Measurements from ENCODE around the gene INO80.

The INO80 gene

DNA sequence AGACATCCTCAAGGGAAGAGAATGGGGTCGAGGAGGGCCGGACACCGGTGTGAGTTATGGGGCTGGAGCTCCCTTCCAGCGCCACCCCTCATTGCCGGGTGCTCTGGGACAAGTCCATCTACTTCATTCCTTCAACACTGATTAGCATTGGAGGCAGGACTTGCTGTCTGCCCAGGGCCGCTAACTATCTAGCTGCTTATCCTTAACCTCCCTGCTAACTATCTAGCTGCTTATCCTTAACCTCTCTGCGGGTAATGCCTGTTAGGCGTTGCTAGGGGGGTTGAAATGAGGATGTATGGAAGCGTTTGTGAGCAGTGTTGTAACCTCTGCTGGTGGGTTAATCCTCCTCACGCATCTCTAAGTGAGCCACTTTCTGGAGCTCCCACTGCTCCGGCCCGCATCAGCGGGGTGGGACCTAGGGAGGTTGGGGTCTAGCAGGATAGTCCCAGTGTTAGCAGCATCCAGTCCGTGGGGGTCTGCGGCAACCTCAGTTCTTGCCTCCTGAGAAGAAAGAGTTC is 173.7 kb downstream of the INO80 start:
- no peak for DNase-seq

DNA sequence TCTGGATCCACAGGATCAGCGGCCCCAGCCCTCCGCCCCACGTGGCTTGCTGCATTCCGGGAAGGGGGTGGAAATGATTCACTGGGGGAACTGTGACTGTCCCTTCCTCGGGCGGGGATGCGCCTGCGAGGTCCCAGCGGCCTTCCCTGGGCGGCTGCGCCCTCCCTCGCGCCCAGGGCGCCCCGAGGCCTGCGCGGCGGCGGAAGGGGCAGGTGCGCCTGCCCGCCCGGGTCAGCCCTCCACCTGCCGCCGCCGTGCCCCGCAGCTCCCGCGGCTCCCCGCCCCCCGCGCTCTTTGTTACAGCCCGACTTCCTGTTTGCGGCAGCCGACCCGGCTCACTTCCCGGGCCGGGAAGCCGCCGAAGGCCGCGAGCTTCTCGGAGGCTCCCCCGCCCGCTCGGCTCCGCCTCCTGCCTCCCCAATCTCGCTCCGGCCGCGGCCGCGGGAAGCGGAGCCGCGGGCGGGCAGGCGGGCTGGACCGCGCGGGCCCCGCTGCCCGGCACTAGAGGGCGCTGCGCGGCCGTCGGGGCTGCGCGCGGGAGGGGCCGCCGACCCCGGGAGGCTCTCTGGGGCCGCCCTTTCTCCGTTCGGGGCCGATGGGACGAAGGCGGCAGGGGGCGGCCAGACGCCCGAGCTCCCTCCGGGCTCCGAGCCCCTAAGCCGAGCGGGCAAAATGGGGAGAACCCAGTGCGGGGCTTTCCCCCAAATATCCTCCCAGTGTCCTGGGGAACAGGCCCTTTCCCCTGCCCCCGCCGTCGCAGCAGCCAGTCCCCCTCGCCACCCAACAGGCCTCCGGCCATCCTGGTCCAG is 174.3 kb downstream of the INO80 start:
- peak; percentile 74 to 76 for DNase-seq

GRCh38 chr15:40941068-40941527 is 175.0 kb downstream of the INO80 start:
- no peak for DNase-seq

GRCh38 chr15:40940296-40940801 is 175.7 kb downstream of the INO80 start:
- DNase-seq, result no peak

DNA sequence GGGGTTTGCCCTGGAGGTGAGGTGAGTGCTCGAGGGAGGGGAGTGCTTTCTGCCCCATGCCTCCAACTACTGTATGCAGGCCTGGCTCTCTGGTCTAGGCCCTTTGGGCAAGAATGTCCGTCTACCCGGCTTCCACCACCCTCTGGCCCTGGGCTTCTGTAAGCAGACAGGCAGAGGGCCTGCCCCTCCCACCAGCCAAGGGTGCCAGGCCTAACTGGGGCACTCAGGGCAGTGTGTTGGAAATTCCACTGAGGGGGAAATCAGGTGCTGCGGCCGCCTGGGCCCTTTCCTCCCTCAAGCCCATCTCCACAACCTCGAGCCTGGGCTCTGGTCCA is 177.6 kb downstream of the INO80 start:
- DNase-seq, result no peak

DNA sequence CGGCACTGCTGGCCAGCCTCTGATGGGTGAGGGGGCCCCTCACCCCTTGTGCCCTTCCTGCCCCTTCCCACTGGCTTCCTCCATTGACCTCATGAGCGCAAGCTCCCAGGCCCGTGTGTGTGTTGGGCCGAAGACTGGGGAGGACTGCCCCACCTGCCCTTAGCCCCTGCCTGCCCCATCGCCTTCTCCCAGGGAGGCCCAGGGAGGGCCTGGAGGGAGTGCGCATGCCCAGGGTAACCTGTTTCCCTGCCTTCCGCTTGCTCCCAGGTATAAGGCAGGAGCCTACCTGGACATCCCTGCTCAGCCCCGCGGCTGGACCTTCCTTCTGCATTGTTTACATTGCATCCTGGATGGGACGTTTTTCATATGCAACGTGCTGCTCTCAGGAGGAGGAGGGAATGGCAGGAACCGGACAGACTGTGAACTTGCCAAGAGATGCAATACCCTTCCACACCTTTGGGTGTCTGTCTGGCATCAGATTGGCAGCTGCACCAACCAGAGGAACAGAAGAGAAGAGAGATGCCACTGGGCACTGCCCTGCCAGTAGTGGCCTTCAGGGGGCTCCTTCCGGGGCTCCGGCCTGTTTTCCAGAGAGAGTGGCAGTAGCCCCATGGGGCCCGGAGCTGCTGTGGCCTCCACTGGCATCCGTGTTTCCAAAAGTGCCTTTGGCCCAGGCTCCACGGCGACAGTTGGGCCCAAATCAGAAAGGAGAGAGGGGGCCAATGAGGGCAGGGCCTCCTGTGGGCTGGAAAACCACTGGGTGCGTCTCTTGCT is 178.1 kb downstream of the INO80 start:
- peak in 1 of 2 experiments; percentile 36 for DNase-seq

DNA sequence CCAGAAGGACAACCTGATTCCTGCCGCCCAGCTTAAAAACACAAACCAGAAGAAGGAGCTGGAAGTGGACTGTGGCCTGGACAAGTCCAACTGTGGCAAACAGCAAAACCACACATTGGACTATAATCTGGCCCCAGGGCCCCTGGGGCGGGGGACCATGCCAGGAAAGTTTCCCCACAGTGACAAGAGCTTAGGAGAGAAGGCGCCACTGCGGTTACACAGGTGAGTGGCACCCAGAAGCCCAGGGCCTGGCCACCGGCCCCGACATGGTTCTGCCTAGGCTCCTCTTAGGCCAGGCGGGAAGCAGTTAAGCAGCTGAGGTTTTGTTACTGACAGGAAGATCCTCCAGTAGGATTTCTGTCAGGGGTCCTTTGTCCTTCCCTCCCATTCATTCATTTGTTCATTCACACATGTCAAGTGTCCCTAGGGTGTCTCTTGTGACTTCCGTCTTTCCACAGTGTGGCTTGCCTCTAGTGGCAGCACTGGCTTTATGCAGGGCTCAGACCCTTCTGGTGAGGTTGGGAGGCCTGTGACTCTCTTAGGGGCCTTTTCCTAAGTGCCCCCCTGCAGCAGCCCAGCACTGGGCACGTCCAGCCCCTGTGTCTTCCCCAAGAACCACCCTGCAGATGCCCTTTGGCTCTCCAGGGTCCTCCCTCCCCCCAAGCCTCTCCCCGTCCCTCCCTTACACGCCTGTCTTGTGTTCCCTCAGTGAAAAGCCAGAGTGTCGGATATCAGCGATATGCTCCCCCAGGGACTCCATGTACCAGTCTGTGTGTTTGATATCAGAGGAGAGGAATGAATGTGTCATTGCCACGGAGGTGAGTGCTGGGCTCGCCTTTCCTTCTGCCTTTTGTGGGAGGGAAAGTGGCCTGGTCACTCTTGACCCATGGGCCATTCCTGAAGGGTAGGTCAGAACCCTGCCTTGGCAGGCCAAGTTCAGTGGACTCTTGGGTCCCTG is 179.1 kb downstream of the INO80 start:
- DNase-seq, result peak in 1 of 2 experiments; percentile 8

DNA sequence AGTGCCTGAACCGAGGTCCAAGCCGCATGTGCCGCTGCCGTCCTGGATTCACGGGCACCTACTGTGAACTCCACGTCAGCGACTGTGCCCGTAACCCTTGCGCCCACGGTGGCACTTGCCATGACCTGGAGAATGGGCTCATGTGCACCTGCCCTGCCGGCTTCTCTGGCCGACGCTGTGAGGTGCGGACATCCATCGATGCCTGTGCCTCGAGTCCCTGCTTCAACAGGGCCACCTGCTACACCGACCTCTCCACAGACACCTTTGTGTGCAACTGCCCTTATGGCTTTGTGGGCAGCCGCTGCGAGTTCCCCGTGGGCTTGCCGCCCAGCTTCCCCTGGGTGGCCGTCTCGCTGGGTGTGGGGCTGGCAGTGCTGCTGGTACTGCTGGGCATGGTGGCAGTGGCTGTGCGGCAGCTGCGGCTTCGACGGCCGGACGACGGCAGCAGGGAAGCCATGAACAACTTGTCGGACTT is 179.8 kb downstream of the INO80 start:
- no peak for DNase-seq

GRCh38 chr15:40934457-40934856 is 181.6 kb downstream of the INO80 start:
- DNase-seq, result no peak

DNA sequence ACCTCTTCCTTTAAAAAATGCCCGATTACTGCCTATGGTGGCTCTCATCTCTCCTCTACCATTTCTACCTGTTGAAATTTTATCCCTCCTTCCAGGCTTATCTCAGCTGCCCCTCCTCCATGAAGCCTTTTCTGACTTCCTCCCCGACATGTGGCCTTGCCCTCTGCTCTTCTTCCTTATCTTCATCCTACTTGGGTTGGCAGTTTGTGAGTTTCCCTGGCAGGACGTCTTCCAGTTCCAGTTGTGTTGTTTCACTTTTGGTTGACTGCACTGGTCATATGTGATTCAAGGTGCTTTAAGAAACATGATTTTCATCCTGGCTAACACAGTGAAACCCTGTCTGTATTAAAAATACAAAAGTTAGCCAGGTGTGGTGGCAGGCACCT is 182.6 kb downstream of the INO80 start:
- no peak for DNase-seq

GRCh38 chr15:40932649-40933516 is 183.2 kb downstream of the INO80 start:
- peak in 1 of 2 experiments; percentile 57 for DNase-seq

DNA sequence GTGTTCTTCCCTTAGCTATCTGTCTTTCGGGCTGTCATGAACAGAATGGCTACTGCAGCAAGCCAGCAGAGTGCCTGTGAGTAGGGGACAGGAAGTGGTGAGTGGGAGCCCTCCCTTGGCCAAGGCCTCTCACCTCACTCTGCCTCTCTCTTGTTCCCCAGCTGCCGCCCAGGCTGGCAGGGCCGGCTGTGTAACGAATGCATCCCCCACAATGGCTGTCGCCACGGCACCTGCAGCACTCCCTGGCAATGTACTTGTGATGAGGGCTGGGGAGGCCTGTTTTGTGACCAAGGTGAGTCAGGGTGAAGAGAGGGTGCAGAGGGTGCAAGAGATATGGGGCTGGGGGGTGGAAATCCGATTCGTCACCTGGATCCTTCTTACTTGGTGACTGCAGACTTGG is 183.9 kb downstream of the INO80 start:
- DNase-seq, result peak; percentile 30 to 46

DNA sequence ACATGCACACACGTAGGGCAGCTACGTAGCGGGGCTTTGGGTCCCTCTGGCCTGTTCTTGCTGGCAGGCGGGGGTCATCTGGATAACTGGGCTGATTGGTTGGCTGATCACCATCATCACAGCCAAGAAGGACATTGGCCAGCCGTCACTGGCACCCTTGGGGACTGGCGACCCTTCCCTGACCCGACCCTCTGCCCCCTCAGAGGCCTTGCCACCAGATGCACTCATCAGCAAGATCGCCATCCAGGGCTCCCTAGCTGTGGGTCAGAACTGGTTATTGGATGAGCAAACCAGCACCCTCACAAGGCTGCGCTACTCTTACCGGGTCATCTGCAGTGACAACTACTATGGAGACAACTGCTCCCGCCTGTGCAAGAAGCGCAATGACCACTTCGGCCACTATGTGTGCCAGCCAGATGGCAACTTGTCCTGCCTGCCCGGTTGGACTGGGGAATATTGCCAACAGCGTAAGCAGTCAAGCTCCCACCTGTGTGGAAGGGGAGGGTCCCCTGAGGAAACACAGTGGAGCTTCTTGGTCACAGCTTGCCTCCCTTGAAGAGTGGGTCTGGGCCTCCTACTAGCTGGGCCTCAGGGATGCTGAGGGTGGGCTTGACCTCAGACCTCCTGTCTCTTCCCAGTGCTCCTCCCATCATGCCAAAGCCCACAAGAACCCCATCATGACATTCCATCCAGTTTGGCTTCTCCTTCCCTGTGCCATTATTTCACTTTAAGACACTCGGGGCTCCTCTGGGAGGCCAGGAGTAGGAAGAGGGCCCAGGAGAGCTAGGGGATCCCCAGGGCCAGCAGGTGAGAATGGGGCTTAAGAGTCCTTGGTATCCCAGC is 184.6 kb downstream of the INO80 start:
- DNase-seq, result no peak

DNA sequence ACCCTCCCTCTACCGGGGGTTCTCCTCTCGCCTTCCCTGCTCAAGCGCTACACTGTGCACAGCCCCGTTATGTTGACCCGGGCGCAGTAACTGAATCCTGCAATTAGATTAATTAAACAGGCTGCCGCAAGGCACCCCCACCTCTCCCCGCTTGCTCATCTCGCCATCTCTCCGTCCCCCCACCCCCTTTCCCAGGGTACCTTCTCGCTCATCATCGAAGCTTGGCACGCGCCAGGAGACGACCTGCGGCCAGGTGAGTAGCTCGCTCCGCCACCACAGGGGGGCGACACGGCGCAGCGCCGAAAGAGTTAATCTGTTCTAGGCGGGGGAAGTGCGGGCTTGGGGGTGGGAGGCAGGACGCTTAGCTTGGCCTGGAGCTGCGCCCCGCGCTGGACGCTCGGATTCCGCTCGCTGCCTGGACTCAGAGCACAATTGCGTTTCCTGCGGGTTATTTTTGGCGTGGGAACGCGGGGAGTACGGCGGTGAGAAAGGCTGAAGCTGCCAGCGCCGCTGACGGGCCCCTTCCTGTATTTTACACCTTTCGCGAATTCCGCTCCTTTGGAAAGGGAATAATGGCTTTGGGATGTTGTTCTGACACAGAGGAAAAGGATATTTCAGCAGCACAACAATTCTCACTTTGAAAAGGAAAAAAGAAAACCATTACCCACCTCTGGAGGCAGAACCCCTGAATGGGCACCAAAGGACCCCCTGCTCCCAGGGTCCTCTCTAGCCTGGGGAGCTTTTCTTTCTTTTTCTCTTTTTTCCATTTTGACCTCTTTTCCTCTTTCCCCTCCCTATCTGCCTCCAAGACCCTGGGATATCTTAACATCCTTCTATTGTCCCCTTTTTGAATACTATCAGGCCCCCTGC is 185.4 kb downstream of the INO80 start:
- peak in 1 of 2 experiments; percentile 54 for DNase-seq

DNA sequence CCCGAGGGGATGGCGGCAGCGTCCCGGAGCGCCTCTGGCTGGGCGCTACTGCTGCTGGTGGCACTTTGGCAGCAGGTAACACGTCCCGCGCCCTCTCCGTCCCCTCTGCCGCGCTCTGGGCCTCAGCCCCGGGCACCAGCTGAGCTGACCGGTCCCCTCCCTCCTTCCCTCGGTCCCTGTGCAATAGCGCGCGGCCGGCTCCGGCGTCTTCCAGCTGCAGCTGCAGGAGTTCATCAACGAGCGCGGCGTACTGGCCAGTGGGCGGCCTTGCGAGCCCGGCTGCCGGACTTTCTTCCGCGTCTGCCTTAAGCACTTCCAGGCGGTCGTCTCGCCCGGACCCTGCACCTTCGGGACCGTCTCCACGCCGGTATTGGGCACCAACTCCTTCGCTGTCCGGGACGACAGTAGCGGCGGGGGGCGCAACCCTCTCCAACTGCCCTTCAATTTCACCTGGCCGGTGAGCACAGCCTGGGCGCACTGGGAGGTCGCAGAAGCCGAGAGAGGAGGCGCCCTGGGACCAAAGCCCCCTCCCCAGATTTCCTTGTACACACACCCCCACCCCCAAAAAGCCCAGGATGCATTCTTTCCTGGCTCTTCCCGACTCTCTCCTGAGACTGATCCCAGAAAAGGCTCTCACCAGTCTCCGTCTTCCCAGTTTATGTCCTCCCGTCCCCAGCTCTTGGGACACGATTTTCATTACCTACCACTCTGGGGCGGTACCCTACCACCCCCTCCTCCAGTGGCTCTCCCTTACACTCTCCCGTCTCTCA is 186.2 kb downstream of the INO80 start:
- DNase-seq, result peak in 1 of 2 experiments; percentile 44

All from NCI-H2081 (cell line).